Activated naive CD8-positive, alpha-beta T cell treated with anti-CD3 and anti-CD28 coated beads, Interleukin-2, amount 50 U/mL, for 24 hours (primary cell): Measurements from ENCODE around the gene CLEC4F.

Experiments
- ATAC-seq: fragments of 150-1000 bp; cut with Tn5 transposase; one replicate; pipeline ENCODE4 v1.10.0; 2021
- DNase-seq: peaks from one replicate; pipeline ENCODE4 v3.0.0; 2021
- H3K27ac Mint-ChIP-seq: one replicate; pipeline ENCODE4 v1.8.0; 2021; ENCODE audit warnings: mild to moderate bottlenecking, mixed read lengths
- H3K27me3 Mint-ChIP-seq: one replicate; pipeline ENCODE4 v1.8.0; 2021; ENCODE audit warnings: mixed read lengths
- H3K36me3 Mint-ChIP-seq: one replicate; pipeline ENCODE4 v1.8.0; 2021; ENCODE audit warnings: low read depth, mixed read lengths
- H3K4me1 Mint-ChIP-seq: one replicate; pipeline ENCODE4 v1.8.0; 2021; ENCODE audit warnings: mixed read lengths
- H3K4me3 Mint-ChIP-seq: one replicate; pipeline ENCODE4 v1.8.0; 2021; ENCODE audit warnings: mild to moderate bottlenecking, moderate library complexity, mixed read lengths
- H3K9me3 Mint-ChIP-seq: one replicate; pipeline ENCODE4 v1.8.0; 2021; ENCODE audit warnings: mixed read lengths

The CLEC4F gene, protein sequence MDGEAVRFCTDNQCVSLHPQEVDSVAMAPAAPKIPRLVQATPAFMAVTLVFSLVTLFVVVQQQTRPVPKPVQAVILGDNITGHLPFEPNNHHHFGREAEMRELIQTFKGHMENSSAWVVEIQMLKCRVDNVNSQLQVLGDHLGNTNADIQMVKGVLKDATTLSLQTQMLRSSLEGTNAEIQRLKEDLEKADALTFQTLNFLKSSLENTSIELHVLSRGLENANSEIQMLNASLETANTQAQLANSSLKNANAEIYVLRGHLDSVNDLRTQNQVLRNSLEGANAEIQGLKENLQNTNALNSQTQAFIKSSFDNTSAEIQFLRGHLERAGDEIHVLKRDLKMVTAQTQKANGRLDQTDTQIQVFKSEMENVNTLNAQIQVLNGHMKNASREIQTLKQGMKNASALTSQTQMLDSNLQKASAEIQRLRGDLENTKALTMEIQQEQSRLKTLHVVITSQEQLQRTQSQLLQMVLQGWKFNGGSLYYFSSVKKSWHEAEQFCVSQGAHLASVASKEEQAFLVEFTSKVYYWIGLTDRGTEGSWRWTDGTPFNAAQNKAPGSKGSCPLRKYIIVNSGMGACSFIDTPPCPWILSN

DNA sequence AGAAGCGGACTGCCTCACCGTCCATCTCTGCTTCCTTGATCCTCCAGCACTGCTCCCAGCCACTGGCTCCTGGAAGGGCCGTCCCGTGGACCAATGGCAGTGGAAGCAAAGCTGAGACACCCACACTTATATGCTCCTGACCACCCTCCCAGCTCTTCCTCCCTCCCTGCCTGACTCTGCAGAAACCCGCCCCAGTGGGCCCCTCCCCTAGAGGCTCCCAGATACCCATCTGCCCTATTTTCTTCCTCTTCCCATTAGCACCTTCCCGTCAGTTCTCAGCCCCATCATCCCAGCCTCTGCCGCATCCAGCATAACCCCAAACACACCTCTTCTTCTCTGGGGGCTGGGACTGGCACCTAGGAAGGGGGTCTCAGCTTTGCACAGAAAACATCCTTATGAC is at the start of gene CLEC4F:
TSS of gene CLEC4F (minus strand) at position 101 of the 400 bp plus-strand sequence. CDS start at position 25, 76 bp downstream.
- Mint-ChIP-seq H3K4me1 (no peaks in the 10 kb centered on the region), H3K27ac (no peak within 1 kb of the TSS), H3K4me3 (no peak within 1 kb of the TSS), H3K27me3 (peaks cover 8% of the 10 kb centered on the region), H3K36me3 (no peaks in the 10 kb centered on the region), H3K9me3 (no peaks in the 10 kb centered on the region)
- ATAC-seq: no peak
- DNase-seq: no peak

DNA sequence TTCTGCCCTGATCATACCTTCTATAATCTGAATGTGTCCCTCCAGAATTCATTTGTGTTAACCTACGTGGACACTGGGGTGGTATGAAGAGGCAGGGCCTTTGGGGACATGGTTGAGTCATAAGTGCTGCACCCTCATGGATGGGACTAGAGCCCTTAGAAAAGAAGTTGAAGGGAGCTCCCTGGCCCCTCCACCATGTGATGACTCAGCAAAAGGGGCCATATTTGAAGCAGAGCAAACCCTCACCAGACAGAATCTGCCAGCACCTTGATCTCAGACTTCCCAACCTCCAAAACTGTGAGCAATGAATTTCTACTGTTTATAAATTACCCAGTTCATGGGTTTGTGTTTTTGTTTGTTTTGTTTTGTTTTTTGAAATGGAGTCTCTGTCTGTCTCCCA is 48.6 kb upstream of the CLEC4F start:
- H3K27ac Mint-ChIP-seq: no peak overlapping the region

DNA sequence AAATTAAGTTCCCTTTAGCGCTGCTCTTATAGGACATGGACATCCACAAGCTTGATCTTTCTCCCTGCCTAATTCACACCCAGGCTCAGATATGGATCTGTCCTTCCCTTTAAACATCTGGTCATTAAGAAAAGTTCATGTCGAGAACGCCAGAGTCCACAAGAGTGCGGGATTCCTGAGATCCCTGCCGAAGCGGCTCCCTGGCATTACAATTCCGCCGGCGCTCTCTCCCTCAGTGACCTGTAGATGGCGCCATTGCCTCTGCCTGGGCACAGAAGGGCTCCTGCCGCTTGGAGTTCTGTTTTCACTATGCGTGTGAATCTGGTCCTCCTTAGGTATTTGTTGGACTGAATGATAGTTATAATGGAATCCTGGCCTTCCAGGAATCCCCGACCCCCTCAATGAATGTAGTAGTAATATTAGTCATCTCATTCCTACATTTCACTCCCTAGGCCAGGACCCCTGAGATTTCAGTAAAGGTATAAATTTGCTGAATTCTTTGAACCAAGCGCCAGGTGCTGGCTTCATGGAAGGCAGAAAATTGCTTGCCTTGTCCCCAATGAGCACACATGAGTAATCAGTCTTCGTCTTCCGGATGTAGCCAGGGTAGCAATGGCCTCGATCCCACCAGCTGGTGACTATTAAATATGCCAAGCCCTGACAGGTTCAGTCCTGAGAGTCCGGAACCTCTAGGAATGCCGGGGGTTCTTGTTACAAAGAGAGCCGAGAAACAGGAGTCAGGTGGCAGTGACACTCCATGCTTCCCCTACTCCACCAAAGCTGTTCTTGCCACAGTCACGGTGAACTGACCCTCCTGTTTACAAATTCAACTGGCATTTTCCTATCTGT is 41.6 kb upstream of the CLEC4F start:
- H3K27ac Mint-ChIP-seq: no peak overlapping the region
- peak; percentile 61 for ATAC-seq
- no peaks in the 10 kb centered on the region for H3K9me3 Mint-ChIP-seq
- peaks cover 37% of the 10 kb centered on the region for H3K27me3 Mint-ChIP-seq
- H3K4me1 Mint-ChIP-seq: peaks cover 4% of the 10 kb centered on the region
- H3K4me3 Mint-ChIP-seq: peak overlapping the region; percentile 2
- peak; percentile 80 for DNase-seq
- H3K36me3 Mint-ChIP-seq: no peaks in the 10 kb centered on the region

More for the DNA sequence above, 48.6 kb upstream of the CLEC4F start:
- no peak for ATAC-seq
- peaks cover 3% of the 10 kb centered on the region for H3K4me1 Mint-ChIP-seq
- DNase-seq: no peak
- no peaks in the 10 kb centered on the region for H3K36me3 Mint-ChIP-seq
- no peaks in the 10 kb centered on the region for H3K9me3 Mint-ChIP-seq
- no peak overlapping the region for H3K4me3 Mint-ChIP-seq
- peaks cover 32% of the 10 kb centered on the region for H3K27me3 Mint-ChIP-seq

DNA sequence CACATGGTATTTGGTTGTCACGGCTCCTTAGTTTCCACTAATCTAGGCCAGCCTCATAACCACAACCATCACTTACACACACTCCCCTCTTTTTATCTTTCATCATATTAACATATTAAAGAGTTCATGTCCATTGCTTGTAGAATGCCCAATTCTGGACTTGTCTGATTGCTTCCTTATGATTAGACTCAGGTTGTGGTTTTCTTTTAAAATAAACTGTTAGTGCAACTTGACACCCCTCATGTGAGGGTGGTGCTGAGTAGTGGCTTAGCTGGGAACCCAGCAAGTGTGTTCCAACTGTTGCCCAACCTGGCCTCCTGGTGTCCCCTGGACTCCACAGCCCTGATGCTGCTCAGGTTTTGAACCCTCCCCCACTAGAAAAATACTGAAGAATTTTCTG is 35.3 kb upstream of the CLEC4F start:
- Mint-ChIP-seq H3K9me3 (no peaks in the 10 kb centered on the region), H3K27ac (no peak overlapping the region), H3K4me3 (no peak overlapping the region), H3K27me3 (peaks cover 10% of the 10 kb centered on the region), H3K36me3 (no peaks in the 10 kb centered on the region), H3K4me1 (peaks cover 27% of the 10 kb centered on the region)
- DNase-seq: no peak
- no peak for ATAC-seq

DNA sequence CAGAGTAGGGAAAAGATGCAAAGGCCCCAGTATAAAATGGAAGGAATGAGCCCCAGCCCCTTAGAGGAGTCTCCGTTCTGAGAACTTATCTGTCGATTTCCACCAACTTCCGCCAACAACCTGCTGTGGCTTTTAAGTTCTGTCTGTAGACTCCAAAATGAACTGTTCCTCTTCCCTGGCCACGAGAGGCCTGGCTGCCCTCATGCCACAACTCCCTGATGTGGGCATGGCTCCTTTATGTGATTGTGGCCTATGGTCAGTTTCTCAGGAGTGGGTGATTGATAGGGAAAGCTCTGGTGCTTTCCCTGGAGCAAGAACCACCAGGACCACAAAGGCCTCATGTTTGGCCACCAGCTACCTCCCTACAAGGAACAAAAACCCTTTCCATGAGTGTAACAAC is 34.0 kb upstream of the CLEC4F start:
- Mint-ChIP-seq H3K4me3 (no peak overlapping the region), H3K36me3 (no peaks in the 10 kb centered on the region), H3K9me3 (no peaks in the 10 kb centered on the region), H3K4me1 (peaks cover 29% of the 10 kb centered on the region), H3K27me3 (no peaks in the 10 kb centered on the region), H3K27ac (no peak overlapping the region)
- DNase-seq (no peak), ATAC-seq (no peak)

DNA sequence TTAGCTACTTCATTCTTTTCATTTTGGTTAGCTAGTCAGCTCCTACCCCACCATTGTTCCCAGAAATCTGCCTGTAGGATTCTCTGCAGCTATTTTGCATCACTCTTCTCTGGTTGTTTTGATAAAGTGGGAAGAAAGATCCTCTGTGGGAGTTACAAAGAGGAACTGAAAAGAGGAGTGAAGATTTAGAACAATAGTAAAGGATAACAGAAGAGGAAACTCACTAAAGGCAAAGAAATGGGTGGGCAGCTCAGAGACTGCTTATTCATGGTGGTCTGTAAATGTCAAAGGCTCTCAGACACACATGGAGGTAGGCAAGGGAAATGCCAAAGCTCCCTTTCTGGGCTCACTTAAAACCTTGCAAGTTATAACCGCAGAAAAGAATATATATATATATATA is 32.4 kb upstream of the CLEC4F start:
- H3K9me3 Mint-ChIP-seq: no peaks in the 10 kb centered on the region
- peak overlapping the region; percentile 61 for H3K27ac Mint-ChIP-seq
- H3K27me3 Mint-ChIP-seq: no peaks in the 10 kb centered on the region
- ATAC-seq (no peak), DNase-seq (no peak)
- H3K4me1 Mint-ChIP-seq: peaks cover 29% of the 10 kb centered on the region
- H3K36me3 Mint-ChIP-seq: no peaks in the 10 kb centered on the region
- H3K4me3 Mint-ChIP-seq: peak overlapping the region; percentile 16

DNA sequence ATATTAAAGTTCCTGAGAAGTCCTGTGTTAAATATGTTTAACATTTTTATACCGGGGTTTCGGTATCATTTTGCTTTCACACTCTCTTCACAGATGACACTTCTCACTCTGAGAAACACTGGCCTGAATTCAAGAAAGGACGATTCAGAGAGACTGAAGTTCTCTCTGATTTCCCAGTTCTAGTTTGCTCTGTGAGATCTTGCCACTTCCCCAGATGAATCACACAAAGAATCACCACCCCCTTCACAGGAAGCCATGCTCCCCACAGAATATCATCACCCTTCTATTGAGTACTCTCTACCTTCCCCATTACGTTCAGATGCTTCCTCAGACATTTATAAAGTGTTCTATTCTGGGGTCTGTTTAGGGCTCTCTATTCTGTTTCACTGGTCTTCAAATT is 31.3 kb upstream of the CLEC4F start:
- peaks cover 29% of the 10 kb centered on the region for H3K4me1 Mint-ChIP-seq
- H3K4me3 Mint-ChIP-seq: peak overlapping the region; percentile 39
- DNase-seq: peak; percentile 14
- H3K27me3 Mint-ChIP-seq: no peaks in the 10 kb centered on the region
- ATAC-seq: peak; percentile 98
- no peaks in the 10 kb centered on the region for H3K9me3 Mint-ChIP-seq
- peak overlapping the region; percentile 83 for H3K27ac Mint-ChIP-seq
- no peaks in the 10 kb centered on the region for H3K36me3 Mint-ChIP-seq

DNA sequence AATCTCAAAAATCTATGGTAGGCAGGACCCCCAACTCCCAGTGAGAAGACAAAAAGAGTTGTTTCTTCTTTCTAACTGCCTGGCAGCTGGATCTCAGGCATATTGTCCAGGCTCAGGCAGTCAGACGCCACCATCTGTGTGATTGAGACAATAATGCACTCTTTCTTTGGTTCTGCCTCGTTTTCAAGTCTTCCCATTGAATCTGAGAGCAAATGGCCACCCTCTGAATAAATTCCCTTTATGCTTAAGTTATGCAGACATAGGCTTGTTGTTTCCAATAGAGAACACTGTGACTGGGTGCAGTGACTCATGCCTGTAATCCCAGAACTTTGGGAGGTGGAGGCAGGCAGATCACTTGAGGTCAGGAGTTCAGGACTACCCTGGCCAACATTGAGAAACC is 30.5 kb upstream of the CLEC4F start:
- no peaks in the 10 kb centered on the region for H3K27me3 Mint-ChIP-seq
- H3K36me3 Mint-ChIP-seq: no peaks in the 10 kb centered on the region
- peak overlapping the region; percentile 19 for H3K27ac Mint-ChIP-seq
- no peaks in the 10 kb centered on the region for H3K9me3 Mint-ChIP-seq
- ATAC-seq (no peak), DNase-seq (no peak)
- peaks cover 29% of the 10 kb centered on the region for H3K4me1 Mint-ChIP-seq
- no peak overlapping the region for H3K4me3 Mint-ChIP-seq

DNA sequence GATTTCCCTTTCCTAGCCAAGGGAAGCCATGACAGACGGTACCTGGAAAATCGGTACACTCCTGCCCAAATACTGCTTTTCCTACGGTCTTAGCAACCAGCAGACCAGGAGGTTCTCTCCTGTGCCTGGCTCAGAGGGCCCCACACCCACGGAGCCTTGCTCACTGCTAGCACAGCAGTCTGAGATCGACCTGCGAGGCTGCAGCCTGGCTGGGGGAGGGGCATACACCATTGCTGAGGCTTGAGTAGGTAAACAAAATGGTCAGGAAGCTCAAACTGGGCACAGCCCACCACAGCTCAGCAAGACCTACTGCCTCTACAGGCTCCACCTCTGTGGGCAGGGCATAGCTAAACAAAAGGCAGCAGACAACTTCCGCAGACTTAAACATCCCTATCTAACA is 22.0 kb upstream of the CLEC4F start:
- Mint-ChIP-seq H3K27me3 (peaks cover 6% of the 10 kb centered on the region), H3K36me3 (no peaks in the 10 kb centered on the region), H3K4me1 (no peaks in the 10 kb centered on the region), H3K27ac (no peak overlapping the region), H3K4me3 (no peak overlapping the region), H3K9me3 (no peaks in the 10 kb centered on the region)
- no peak for ATAC-seq
- no peak for DNase-seq

DNA sequence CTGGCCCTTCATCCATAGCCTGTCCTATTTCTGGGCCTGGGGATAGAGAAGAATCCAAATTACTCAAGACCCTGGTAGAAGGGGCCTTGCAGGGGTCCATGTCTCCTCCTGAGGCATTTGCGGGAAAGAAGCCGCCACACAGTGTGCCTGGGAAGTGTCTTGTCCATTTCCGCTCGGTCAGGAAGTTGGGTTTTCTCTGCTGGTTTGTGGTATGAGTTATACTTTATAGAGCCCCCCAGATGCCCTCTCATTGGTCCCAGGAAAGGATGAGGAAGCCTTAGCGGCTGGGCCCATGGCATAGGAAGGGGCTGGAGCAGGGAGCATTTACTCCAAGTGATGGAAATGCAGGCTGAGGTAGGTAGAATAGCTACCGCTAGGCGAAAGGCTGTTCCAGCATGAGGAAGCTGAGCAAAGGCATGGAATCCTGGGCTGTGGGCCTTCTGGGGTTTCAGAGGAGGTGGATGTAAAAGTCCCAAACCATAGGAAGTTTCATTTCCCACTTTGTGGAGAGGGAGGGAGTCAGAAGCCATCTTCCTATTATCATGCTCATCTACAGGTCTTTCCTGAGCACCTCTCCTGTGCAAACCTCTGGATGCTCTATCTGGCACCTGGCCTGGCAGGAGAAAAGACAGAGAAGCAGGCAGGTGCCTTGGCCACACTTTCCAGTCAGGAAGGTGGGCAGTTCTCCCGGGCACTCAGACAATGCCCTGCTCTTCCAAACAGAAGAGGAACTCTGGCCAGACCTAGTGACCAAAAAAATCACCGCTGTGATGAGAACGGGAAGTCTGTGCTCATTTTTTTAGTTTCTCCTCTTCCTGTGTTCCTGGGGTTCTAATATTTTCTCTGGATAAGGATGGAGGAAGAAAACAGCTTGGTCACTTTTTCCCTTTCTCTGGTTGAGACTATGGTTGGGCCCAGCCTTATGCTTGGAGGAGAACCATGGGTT is 17.9 kb upstream of the CLEC4F start:
- Mint-ChIP-seq H3K27ac (no peak overlapping the region), H3K4me1 (no peaks in the 10 kb centered on the region)
- DNase-seq: no peak

DNA sequence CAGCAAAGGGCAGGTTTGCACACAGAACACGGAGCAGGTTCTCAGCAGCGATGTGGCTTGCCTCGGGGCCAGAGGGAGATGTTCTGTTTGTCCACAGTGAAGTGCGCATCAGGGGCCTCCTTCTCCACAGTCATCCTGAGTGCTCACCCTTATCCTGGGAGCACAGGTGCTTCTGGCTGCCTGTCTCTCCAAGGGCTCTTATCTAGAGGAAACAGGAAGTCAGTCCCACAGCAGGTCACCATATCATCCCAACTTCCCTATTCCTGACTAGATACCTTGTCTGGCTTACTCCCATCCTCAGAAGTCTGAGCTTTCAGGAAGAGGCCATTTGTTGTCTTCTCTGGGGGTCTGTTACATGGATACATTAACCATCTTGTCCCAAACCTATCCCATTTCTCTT is 15.2 kb upstream of the CLEC4F start, which contains the start of gene CD207:
TSS of gene CD207 (minus strand) at position 174 of the 400 bp plus-strand sequence. CDS start at position 134, 40 bp downstream.
- no peaks in the 10 kb centered on the region for H3K4me1 Mint-ChIP-seq
- H3K36me3 Mint-ChIP-seq: no peaks in the 10 kb centered on the region
- H3K4me3 Mint-ChIP-seq: no peak within 1 kb of the TSS
- no peaks in the 10 kb centered on the region for H3K9me3 Mint-ChIP-seq
- ATAC-seq (no peak), DNase-seq (no peak)
- H3K27ac Mint-ChIP-seq: no peak within 1 kb of the TSS
- peaks cover 7% of the 10 kb centered on the region for H3K27me3 Mint-ChIP-seq

More for the DNA sequence above, 17.9 kb upstream of the CLEC4F start:
- Mint-ChIP-seq H3K36me3 (no peaks in the 10 kb centered on the region), H3K27me3 (peaks cover 12% of the 10 kb centered on the region), H3K4me3 (no peak overlapping the region), H3K9me3 (no peaks in the 10 kb centered on the region)
- ATAC-seq: no peak

DNA sequence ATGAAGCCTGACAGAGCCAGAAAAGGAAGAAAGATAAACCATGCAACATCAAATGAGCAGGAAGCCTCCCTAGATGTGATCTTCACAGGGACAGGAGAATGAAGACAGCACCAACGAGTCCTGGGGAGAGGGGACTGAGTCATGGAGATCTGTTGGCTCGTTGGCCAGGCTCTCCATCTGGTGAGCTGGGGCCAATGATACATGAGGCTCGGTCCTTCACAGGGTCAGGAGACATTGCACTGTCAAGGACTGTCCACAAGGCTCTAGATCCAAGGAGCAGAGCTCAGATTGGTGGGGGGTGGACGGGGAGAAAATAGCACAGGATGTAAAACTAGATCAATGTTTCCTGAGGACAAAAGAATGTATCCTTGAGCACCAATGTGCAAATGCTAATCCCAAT is 14.5 kb upstream of the CLEC4F start:
- Mint-ChIP-seq H3K27me3 (peaks cover 6% of the 10 kb centered on the region), H3K27ac (no peak overlapping the region), H3K4me3 (no peak overlapping the region)

DNA sequence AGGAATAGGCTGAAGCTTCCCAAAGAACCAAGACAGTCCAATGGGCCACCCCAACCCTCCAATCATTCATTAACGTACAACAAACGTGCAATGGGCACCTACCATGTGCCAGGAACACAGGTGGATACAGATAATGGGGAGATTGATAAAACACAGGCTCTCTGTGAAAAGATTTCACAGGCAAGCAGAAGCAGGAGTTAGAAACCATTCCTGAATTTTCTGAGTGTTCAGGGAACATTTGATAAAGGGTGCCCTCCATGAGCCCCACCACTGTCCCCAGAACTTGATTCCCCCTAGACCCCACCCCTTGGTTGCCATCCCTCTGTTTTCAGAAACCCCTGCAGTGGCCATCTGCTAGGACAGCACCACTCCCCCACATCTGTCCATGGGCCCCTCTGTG is 13.7 kb upstream of the CLEC4F start:
- DNase-seq (no peak), ATAC-seq (no peak)
- no peaks in the 10 kb centered on the region for H3K36me3 Mint-ChIP-seq
- no peaks in the 10 kb centered on the region for H3K4me1 Mint-ChIP-seq
- H3K4me3 Mint-ChIP-seq: no peak overlapping the region
- H3K27me3 Mint-ChIP-seq: peaks cover 6% of the 10 kb centered on the region
- no peak overlapping the region for H3K27ac Mint-ChIP-seq
- H3K9me3 Mint-ChIP-seq: no peaks in the 10 kb centered on the region

More for the DNA sequence above, 14.5 kb upstream of the CLEC4F start:
- H3K36me3 Mint-ChIP-seq: no peaks in the 10 kb centered on the region
- peak; percentile 24 for ATAC-seq
- no peaks in the 10 kb centered on the region for H3K9me3 Mint-ChIP-seq
- DNase-seq: no peak
- H3K4me1 Mint-ChIP-seq: no peaks in the 10 kb centered on the region

DNA sequence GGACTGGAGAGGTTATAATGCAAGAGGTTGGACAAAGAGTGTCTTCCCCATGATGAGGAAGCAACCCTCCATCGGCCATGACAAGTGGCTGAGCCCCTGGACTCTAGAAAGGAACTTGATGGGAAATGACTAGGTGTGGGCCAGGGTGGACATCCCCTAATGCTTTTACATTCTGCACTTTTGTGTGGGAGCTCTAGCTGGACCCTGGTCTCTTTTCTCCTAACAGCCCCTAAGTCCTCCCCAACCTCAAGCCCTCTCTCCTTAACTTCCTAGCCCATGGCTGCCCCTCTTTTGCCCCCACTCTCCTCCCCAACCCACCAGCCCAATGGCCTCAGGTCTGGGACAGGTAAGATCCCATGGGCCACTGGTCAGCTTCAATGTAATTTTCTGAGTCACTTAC is 12.8 kb upstream of the CLEC4F start:
- H3K36me3 Mint-ChIP-seq: no peaks in the 10 kb centered on the region
- no peaks in the 10 kb centered on the region for H3K9me3 Mint-ChIP-seq
- no peak for DNase-seq
- H3K4me1 Mint-ChIP-seq: peaks cover 2% of the 10 kb centered on the region
- no peak for ATAC-seq
- H3K4me3 Mint-ChIP-seq: no peak overlapping the region
- peaks cover 6% of the 10 kb centered on the region for H3K27me3 Mint-ChIP-seq
- H3K27ac Mint-ChIP-seq: no peak overlapping the region
